Activated T-cell treated with anti-CD3 and anti-CD28 coated beads, Interleukin-2, amount 50 U/mL, for 72 hours (primary cell): Measurements from ENCODE around the gene ARL14. TPM values are rescaled to one million over a fixed set of nuclear protein-coding genes. Genes with fewer than 3 reads are reported as not detected.

Experiments
- ATAC-seq, 2 donors: fragments of 150-1000 bp; cut with Tn5 transposase; replicated peaks in 1 of 2; 2 replicates each; pipeline ENCODE4 v1.10.0; 2021; ENCODE audit warnings: moderate library complexity in 2 of 2, mild to moderate bottlenecking in 1 of 2
- DNase-seq, 2 donors: peaks; one replicate each; pipeline ENCODE4 v3.0.0; 2021 to 2022; ENCODE audit warnings: mixed read lengths in 1 of 2
- H3K27ac Mint-ChIP-seq: one replicate; pipeline ENCODE4 v1.8.0; 2022; ENCODE audit warnings: mild to moderate bottlenecking, moderate library complexity, mixed read lengths
- H3K27me3 Mint-ChIP-seq: one replicate; pipeline ENCODE4 v1.8.0; 2022; ENCODE audit warnings: low read depth, mixed read lengths
- H3K36me3 Mint-ChIP-seq, 2 donors: one replicate each; pipeline ENCODE4 v1.8.0; 2022; ENCODE audit warnings: mixed read lengths in 2 of 2, mild to moderate bottlenecking in 1 of 2; ENCODE audit not compliant: insufficient read depth in 2 of 2
- H3K4me1 Mint-ChIP-seq: one replicate; pipeline ENCODE4 v1.8.0; 2022; ENCODE audit warnings: low read depth, mixed read lengths
- H3K4me3 Mint-ChIP-seq, 2 donors: one replicate each; pipeline ENCODE4 v1.8.0; 2022; ENCODE audit warnings: mild to moderate bottlenecking in 2 of 2, mixed read lengths in 2 of 2, moderate library complexity in 2 of 2
- H3K9me3 Mint-ChIP-seq, 2 donors: one replicate each; pipeline ENCODE4 v1.8.0; 2022; ENCODE audit warnings: mixed read lengths in 2 of 2
- total RNA-seq, 2 donors: library from RNA; stranded (reverse); gene quantifications; one replicate each; pipeline ENCODE4 v1.2.3, GENCODE V29; 2022

Gene ARL14
- total RNA-seq, 2 donors from 2014 or later = not detected

GRCh38 chr3:160661660-160662059 is 15.3 kb upstream of the ARL14 start:
- Mint-ChIP-seq H3K36me3 (no peaks in the 10 kb centered on the region), H3K27ac (no peak overlapping the region), H3K4me1 (peaks cover 12% of the 10 kb centered on the region), H3K27me3 (peaks cover 8% of the 10 kb centered on the region), H3K9me3 (no peaks in the 10 kb centered on the region), H3K4me3 (no peak overlapping the region)
- ATAC-seq (no peak), DNase-seq (no peak)

GRCh38 chr3:160665231-160665630 is 11.7 kb upstream of the ARL14 start:
- H3K4me3 Mint-ChIP-seq = peak overlapping the region in 1 of 2 donors; percentile 53
- peaks cover 12% of the 10 kb centered on the region for H3K4me1 Mint-ChIP-seq
- H3K27me3 Mint-ChIP-seq = peaks cover 12% of the 10 kb centered on the region
- no peaks in the 10 kb centered on the region for H3K36me3 Mint-ChIP-seq
- H3K9me3 Mint-ChIP-seq = peaks cover 0 to 2% of the 10 kb centered on the region in 2 donors
- ATAC-seq (no peak), DNase-seq (no peak)
- peak overlapping the region; percentile 36 for H3K27ac Mint-ChIP-seq

- Mint-ChIP-seq H3K4me1 (peaks cover 12% of the 10 kb centered on the region), H3K36me3 (no peaks in the 10 kb centered on the region), H3K27ac (peak overlapping the region; percentile 36), H3K4me3 (peak overlapping the region; percentile 33 to 53), H3K9me3 (peaks cover 0 to 2% of the 10 kb centered on the region in 2 donors), H3K27me3 (peaks cover 12% of the 10 kb centered on the region)
- ATAC-seq (peak; percentile 43 to 77), DNase-seq (peak in 1 of 2 donors; percentile 15)
These were observed 11.0 kb upstream of the ARL14 start for GRCh38 chr3:160665784-160666526.

- Mint-ChIP-seq H3K27me3 (peaks cover 12% of the 10 kb centered on the region), H3K36me3 (no peaks in the 10 kb centered on the region), H3K9me3 (peaks cover 0 to 2% of the 10 kb centered on the region in 2 donors), H3K4me1 (peaks cover 12% of the 10 kb centered on the region), H3K4me3 (no peak overlapping the region), H3K27ac (no peak overlapping the region)
- ATAC-seq (peak in 1 of 2 donors; percentile 64), DNase-seq (no peak)
These were observed 9.5 kb upstream of the ARL14 start for GRCh38 chr3:160667452-160667851.

GRCh38 chr3:160668454-160668853 is 8.5 kb upstream of the ARL14 start:
- ATAC-seq = no peak
- Mint-ChIP-seq H3K27ac (no peak overlapping the region), H3K36me3 (no peaks in the 10 kb centered on the region), H3K4me3 (no peak overlapping the region), H3K4me1 (peaks cover 12% of the 10 kb centered on the region), H3K27me3 (peaks cover 12% of the 10 kb centered on the region), H3K9me3 (peaks cover 0 to 2% of the 10 kb centered on the region in 2 donors)
- DNase-seq = no peak

GRCh38 chr3:160671231-160671630 is 5.7 kb upstream of the ARL14 start:
- Mint-ChIP-seq H3K4me1 (peaks cover 4% of the 10 kb centered on the region), H3K27ac (no peak overlapping the region), H3K9me3 (peaks cover 0 to 2% of the 10 kb centered on the region in 2 donors), H3K27me3 (peaks cover 4% of the 10 kb centered on the region), H3K36me3 (no peaks in the 10 kb centered on the region), H3K4me3 (no peak overlapping the region)
- no peak for DNase-seq
- no peak for ATAC-seq

GRCh38 chr3:160671995-160672394 is 5.0 kb upstream of the ARL14 start:
- peaks cover 0 to 2% of the 10 kb centered on the region in 2 donors for H3K9me3 Mint-ChIP-seq
- no peaks in the 10 kb centered on the region for H3K36me3 Mint-ChIP-seq
- no peaks in the 10 kb centered on the region for H3K4me1 Mint-ChIP-seq
- DNase-seq (no peak), ATAC-seq (no peak)
- H3K27ac Mint-ChIP-seq = no peak overlapping the region
- H3K27me3 Mint-ChIP-seq = peaks cover 4% of the 10 kb centered on the region
- no peak overlapping the region for H3K4me3 Mint-ChIP-seq

- Mint-ChIP-seq H3K9me3 (peaks cover 0 to 1% of the 10 kb centered on the region in 2 donors), H3K27ac (no peak overlapping the region), H3K27me3 (peaks cover 4% of the 10 kb centered on the region), H3K4me3 (no peak overlapping the region), H3K4me1 (no peaks in the 10 kb centered on the region), H3K36me3 (no peaks in the 10 kb centered on the region)
- DNase-seq (no peak), ATAC-seq (no peak)
These were observed 3.8 kb upstream of the ARL14 start for GRCh38 chr3:160673188-160673587.

GRCh38 chr3:160675566-160676124 is 1.3 kb upstream of the ARL14 start:
- Mint-ChIP-seq H3K9me3 (no peaks in the 10 kb centered on the region), H3K27ac (no peak overlapping the region), H3K27me3 (peaks cover 8% of the 10 kb centered on the region), H3K36me3 (no peaks in the 10 kb centered on the region), H3K4me1 (no peaks in the 10 kb centered on the region), H3K4me3 (no peak overlapping the region)
- ATAC-seq = no peak
- DNase-seq = no peak

- H3K9me3 Mint-ChIP-seq = no peaks in the 10 kb centered on the region
- H3K27me3 Mint-ChIP-seq = peaks cover 8% of the 10 kb centered on the region
- H3K4me3 Mint-ChIP-seq = no peak overlapping the region
- H3K27ac Mint-ChIP-seq = no peak overlapping the region
- no peaks in the 10 kb centered on the region for H3K4me1 Mint-ChIP-seq
- ATAC-seq = no peak
- no peaks in the 10 kb centered on the region for H3K36me3 Mint-ChIP-seq
- no peak for DNase-seq
These were observed 510 bp downstream of the ARL14 start for GRCh38 chr3:160677459-160677881.

- no peak overlapping the region for H3K4me3 Mint-ChIP-seq
- peaks cover 8% of the 10 kb centered on the region for H3K27me3 Mint-ChIP-seq
- DNase-seq (no peak), ATAC-seq (no peak)
- H3K27ac Mint-ChIP-seq = no peak overlapping the region
- no peaks in the 10 kb centered on the region for H3K4me1 Mint-ChIP-seq
- no peaks in the 10 kb centered on the region for H3K36me3 Mint-ChIP-seq
- H3K9me3 Mint-ChIP-seq = no peaks in the 10 kb centered on the region
These were observed 1.4 kb downstream of the ARL14 start for GRCh38 chr3:160678292-160678842.

- peaks cover 8% of the 10 kb centered on the region for H3K27me3 Mint-ChIP-seq
These were observed 7.4 kb downstream of the ARL14 start for GRCh38 chr3:160684368-160684740.

GRCh38 chr3:160685144-160685766 is 8.3 kb downstream of the ARL14 start:
- H3K27ac Mint-ChIP-seq = no peak overlapping the region
- ATAC-seq (no peak), DNase-seq (no peak)
- no peaks in the 10 kb centered on the region for H3K36me3 Mint-ChIP-seq
- H3K9me3 Mint-ChIP-seq = no peaks in the 10 kb centered on the region
- H3K4me1 Mint-ChIP-seq = no peaks in the 10 kb centered on the region
- no peak overlapping the region for H3K4me3 Mint-ChIP-seq
- peaks cover 4% of the 10 kb centered on the region for H3K27me3 Mint-ChIP-seq

More at GRCh38 chr3:160684368-160684740, 7.4 kb downstream of the ARL14 start:
- Mint-ChIP-seq H3K27ac (no peak overlapping the region), H3K4me3 (no peak overlapping the region), H3K36me3 (no peaks in the 10 kb centered on the region), H3K9me3 (no peaks in the 10 kb centered on the region), H3K4me1 (no peaks in the 10 kb centered on the region)
- DNase-seq = no peak
- ATAC-seq = no peak
